ENCODE data around the gene DCDC2B.

Gene DCDC2B

DNA sequence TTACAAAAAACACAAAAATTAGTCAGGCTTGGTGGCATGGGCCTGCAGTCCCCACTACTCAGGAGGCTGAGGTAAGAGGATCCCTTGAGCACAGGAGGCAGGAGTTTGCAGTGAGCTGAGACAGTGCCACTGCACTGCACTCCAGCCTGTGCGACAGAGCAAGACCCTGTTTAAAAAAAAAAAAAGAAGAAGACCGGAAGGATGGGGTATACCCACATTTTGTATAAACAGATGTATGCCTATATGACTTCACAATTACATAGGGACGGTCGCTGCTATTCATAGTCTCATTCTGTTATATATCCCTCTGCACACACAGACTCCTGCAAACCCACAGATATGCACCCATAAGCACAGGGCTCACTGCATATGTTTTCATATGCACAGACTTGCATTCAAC is 54.9 kb downstream of the DCDC2B start:
- no peak for DNase-seq

All from inflammatory macrophage treated with lipopolysaccharide for 4 hours (primary cell).